Keratinocyte (primary cell): Measurements from ENCODE around the gene RNF157.

Experiments
- EZH2 ChIP-seq: IDR thresholded peaks from one replicate; pipeline ENCODE4 v1.6.1; 2012; ENCODE audit warnings: inconsistent platforms, mild to moderate bottlenecking, low read length, moderate library complexity
- TF ChIP-seq, protein P1 (sequence below), 3 experiments: IDR thresholded peaks in 1 of 3; conservative IDR thresholded peaks in 1 of 3; optimal IDR thresholded peaks in 1 of 3; 2 replicates in 2 of 3; 3 replicates in 1 of 3; pipeline versions ENCODE3 to v1.5.1; 2011; ENCODE audit warnings: low read length in 3 of 3, mild to moderate bottlenecking in 3 of 3, moderate library complexity in 2 of 3, control low read depth in 1 of 3, inconsistent platforms in 1 of 3; ENCODE audit not compliant: insufficient read depth in 2 of 3; ENCODE audit errors: extremely low read depth in 1 of 3

GRCh38 chr17:76159157-76159556, 81.1 kb downstream of the RNF157 start:
- TF ChIP-seq, protein P1, sequence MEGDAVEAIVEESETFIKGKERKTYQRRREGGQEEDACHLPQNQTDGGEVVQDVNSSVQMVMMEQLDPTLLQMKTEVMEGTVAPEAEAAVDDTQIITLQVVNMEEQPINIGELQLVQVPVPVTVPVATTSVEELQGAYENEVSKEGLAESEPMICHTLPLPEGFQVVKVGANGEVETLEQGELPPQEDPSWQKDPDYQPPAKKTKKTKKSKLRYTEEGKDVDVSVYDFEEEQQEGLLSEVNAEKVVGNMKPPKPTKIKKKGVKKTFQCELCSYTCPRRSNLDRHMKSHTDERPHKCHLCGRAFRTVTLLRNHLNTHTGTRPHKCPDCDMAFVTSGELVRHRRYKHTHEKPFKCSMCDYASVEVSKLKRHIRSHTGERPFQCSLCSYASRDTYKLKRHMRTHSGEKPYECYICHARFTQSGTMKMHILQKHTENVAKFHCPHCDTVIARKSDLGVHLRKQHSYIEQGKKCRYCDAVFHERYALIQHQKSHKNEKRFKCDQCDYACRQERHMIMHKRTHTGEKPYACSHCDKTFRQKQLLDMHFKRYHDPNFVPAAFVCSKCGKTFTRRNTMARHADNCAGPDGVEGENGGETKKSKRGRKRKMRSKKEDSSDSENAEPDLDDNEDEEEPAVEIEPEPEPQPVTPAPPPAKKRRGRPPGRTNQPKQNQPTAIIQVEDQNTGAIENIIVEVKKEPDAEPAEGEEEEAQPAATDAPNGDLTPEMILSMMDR (optimal IDR thresholded peaks at IDR 0.05 in 1 of 3, IDR thresholded peaks at IDR 0.05 in 1 of 3, conservative IDR thresholded peaks at IDR 0.05 in 1 of 3; ENCODE audit: extremely low read depth in 1 of 3, insufficient read depth in 2 of 3, low read length in 3 of 3), result no peak
- TF ChIP-seq EZH2, result no peak
